DND-41 (cell line): Measurements from ENCODE around the gene NME4.

Experiments
- EZH2 ChIP-seq: IDR thresholded peaks from 3 replicates; pipeline ENCODE4 v1.6.1; 2012; ENCODE audit warnings: borderline replicate concordance, low read depth, mild to moderate bottlenecking, moderate library complexity, low read length, inconsistent platforms; ENCODE audit not compliant: severe bottlenecking
- TF ChIP-seq, protein P1 (sequence below): IDR thresholded peaks from 2 replicates; pipeline ENCODE4 v1.5.1; 2012; ENCODE audit warnings: borderline replicate concordance, low read length, moderate library complexity, mild to moderate bottlenecking; ENCODE audit not compliant: poor library complexity, severe bottlenecking; ENCODE audit errors: extremely low read depth

DNA sequence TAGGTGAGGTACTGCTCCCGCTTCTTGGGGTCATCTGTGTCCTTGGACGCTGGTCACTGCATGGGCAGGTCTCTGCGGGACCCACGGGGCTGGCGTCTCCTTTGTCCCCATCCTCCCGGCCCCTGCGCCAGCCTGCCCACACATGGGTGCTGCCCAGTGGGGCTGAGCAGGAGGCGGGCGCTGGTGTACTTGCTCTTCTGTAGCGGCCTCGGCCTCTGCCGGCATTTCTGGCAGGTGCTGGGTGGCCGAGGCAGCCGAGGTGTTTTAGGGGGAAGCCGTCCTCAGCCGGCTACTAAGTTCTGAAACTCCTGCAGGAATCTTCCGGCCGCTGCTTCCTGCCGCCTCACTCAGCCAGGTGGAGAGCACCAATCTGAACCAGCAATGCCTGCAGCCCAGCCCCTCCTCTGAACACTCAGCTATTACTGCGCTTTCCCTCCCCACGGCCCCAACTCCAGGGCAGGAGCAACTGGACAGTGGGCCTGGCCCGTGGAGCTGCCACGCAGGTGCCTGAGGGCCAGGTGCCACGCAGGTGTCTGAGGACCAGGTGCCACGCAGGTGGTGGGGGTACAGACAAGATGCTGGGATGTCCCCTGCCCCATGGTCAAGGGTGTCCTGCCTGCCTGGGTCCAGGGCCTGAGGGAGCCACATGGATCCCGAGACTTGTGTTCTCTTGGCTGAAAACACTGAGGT is 14.7 kb downstream of the NME4 start:
- no peak for TF ChIP-seq EZH2
- TF ChIP-seq, protein P1, sequence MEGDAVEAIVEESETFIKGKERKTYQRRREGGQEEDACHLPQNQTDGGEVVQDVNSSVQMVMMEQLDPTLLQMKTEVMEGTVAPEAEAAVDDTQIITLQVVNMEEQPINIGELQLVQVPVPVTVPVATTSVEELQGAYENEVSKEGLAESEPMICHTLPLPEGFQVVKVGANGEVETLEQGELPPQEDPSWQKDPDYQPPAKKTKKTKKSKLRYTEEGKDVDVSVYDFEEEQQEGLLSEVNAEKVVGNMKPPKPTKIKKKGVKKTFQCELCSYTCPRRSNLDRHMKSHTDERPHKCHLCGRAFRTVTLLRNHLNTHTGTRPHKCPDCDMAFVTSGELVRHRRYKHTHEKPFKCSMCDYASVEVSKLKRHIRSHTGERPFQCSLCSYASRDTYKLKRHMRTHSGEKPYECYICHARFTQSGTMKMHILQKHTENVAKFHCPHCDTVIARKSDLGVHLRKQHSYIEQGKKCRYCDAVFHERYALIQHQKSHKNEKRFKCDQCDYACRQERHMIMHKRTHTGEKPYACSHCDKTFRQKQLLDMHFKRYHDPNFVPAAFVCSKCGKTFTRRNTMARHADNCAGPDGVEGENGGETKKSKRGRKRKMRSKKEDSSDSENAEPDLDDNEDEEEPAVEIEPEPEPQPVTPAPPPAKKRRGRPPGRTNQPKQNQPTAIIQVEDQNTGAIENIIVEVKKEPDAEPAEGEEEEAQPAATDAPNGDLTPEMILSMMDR: no peak
